Hematopoietic multipotent progenitor cell treated with erythropoietin and hydrocortisone succinate and interleukin-3 and kit ligand, for 6 days (in vitro differentiated cells): ENCODE data around the gene AFAP1.

Experiments used
- DNase-seq: peaks from one replicate; pipeline ENCODE4 v3.0.0-alpha.2; 2015

AFAP1 gene

DNA sequence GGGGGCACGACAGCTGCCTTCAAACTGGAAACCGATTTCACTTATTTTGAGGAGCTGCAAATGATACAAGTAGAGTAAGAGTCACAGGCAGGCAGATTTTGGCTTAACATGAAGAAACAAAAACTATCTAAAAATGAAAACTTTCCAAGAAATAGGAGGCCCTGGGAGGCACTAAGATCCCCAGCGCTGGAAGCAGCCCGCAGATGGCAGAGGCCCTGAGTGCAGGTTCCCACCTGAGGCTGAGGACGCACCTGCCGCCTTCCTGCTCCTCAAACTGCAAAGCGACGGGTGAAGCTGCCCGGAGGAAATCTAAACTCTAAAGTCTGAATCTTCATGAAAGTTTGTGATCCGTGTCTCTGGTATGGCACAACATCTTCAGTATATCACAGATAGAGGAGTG lies 138.7 kb downstream of the AFAP1 start:
- no peak for DNase-seq

DNA sequence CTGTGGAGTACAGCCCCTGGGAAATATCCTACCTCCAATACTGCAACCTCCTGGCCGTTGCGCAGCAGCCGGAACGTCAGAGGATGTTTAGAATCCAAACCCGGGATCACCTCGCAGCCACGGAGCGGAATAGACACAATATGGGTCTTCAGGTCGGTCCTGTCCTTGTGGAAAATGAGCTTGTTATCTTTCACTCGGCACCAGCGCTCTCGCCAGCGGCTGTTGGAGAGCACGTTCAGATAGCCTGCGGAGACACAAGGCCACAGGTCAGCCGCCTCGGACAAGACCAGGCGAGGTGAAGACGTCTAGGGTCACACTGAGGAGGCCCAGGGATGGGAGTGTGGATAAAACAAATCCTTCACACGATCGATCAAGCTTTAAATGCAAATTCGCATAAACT lies 139.3 kb downstream of the AFAP1 start:
- no peak for DNase-seq

DNA sequence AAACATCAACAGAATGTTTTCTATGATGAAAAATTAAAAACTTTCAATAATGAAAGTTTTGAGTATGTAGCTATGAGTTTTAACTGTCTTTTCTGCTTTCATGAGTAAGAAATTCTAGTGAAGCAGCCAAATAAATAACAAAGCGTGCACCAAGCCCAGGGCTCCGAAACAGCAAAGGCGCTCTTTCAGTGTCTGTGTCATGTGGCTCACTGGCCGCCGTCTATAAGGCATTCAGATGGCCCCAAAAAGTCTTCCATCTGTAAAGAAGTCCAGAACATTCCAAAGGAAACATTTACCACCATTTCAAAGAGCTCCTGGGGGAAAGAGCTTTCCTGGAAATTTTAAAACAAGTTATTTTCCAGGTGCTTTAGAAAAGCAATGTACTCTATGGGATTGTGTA lies 139.9 kb downstream of the AFAP1 start:
- DNase-seq: no peak

DNA sequence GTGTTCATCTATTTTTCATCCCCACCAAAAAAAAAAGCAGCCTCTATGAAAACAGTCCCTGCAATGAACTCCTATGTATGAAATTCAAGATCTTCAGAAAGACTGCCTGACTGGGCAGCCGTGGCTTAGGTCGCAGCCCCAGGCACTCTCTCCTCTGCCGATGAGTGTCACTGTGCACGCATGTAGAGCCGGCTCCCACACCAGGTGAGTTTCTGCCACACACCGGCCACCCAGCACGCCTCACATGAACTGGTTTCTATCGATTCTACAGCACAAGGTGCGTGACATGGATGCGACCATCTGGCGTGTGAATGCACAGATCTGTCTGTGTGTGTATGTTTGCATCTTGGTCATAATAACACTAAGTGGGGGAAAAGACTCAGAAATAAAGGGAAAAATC lies 140.4 kb downstream of the AFAP1 start:
- DNase-seq: no peak

DNA sequence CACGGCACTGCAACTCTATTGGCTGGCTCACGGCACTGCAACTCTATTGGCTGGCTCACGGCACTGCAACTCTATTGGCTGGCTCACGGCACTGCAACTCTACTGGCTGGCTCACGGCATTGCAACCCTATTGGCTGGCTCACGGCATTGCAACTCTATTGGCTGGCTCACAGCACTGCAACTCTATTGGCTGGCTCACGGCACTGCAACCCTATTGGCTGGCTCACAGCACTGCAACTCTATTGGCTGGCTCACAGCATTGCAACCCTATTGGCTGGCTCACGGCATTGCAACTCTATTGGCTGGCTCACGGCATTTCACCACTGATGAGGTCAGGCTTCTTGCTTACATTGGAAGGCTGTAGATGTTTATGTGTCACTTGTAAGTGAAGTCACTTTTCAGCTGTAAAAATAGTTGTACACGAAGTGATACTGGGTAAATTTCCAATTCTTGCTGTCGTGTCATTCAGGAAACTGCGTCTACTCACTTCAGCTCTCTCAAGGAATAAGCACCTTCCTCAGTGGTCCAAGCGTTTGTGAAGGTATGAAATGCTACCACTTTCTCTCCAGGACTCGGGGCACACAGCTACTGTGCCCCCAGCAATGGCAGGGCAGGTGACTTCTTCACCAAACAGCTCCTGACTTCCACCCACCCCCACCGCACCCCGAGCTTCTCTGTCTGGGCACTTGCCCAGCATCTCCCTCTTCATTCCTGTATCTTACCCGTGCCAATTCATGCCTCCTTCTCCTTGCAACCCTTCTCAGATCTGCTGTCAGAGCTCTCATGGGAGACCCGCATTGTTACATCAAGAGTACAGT lies 141.3 kb downstream of the AFAP1 start:
- no peak for DNase-seq

DNA sequence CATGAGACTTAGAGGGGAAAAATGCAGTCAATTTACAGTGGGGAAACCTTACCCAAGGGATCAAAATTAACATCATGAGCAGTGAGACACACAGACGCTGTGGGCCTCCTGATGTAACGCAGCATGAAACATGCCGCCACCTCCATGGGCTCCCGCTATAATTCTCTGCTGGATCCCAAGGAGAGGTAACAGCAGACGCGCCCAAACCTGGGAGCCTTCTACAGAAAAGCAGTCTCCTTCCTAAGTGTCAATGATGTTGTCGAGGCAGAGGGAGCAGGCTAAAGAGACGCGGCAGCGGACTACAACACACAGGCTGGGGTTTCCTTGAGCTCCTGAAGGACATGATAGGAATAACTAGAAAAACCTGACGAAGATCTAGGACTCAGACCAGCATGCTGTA lies 142.3 kb downstream of the AFAP1 start:
- DNase-seq: no peak

DNA sequence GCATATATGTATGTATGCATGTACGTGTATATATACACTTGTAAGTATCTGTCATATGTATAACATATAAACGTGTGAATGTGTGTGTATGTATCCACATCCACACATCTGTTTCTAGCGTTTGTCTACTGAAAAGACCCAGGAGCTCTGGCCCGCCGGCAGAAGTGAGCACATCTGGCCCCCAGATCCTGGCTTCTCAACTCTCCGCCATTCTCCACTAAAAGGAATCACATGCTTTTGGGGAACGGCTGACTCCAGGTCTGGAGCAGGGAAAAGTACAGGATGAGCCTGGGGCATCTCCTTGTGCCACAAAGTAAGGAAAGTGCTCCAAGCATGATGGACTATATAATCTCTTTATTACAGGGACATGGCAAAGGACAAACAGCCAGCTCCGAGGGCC lies 143.7 kb downstream of the AFAP1 start:
- no peak for DNase-seq

DNA sequence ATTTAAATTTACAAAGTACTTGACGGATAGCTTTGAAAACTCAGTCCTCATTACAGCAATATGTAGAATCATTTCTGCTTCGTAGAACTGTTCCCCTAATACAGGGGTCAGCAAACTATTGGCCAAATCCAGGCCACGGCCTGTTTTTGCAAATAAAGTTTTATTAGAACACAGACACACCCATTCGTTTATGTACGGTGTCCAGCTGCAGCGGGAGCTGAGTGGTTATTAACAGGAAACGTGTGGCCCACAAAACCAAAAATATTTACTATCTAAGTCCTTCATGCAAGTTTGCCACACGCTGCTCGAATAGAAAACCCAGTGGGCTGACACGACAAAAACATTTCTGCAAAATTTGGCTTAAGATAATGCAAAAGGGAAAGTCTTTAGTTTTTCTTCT lies 146.5 kb downstream of the AFAP1 start:
- DNase-seq: peak; percentile 23

DNA sequence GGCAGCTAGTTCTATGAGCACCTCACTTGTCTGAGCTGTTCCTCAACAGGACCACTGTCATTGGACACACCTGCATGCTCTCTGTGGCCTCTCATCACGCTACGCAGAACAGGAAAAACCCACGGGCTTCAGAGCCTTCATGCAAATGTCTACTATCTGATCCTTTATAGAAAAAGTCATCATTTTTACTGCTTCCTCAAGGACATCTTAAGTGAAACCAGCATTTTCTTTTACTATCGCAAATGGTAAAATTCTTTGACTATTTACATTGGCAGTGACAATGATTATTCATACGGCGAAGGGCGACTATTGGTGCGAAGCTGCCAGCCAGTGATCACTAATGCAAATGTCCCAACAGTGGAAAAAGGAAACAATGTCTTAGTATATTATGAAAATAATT lies 147.0 kb downstream of the AFAP1 start:
- no peak for DNase-seq

DNA sequence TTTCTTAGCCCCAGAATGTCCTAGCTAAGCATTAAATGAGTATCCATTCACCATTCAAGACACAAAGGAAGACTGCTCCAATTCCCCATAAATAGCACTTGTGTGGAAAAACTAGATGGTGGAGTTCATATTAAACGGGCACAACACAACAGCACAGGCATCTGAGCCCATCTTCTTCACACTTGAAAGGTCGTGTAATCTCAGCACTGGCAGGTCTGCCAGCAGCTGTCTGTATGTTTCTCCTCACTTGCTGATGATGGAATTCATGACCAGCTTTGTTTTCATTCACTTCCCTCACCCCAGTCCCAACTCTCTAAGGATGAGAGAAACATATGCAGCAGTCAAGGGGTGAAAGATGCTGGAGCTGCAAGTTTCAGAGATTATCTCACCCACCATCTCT lies 148.7 kb downstream of the AFAP1 start:
- DNase-seq: no peak

DNA sequence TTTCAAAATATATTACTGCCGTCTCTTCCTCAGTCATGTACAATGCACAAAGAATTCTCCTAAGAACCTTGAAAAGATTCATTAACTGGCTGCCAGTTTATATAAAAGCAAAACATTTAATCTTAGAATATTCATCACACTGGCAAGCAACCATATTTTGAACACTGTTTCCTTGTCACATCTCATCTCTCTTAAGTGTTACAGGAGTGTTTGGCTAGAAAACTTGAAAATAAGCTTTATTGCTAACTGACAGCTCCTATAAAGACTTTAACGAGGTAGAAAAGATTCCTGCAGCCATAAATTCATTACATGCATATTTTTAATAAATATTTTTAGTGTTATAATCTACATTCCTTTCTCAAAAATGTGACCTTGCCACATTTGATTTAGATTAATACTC lies 149.6 kb downstream of the AFAP1 start:
- DNase-seq: no peak

DNA sequence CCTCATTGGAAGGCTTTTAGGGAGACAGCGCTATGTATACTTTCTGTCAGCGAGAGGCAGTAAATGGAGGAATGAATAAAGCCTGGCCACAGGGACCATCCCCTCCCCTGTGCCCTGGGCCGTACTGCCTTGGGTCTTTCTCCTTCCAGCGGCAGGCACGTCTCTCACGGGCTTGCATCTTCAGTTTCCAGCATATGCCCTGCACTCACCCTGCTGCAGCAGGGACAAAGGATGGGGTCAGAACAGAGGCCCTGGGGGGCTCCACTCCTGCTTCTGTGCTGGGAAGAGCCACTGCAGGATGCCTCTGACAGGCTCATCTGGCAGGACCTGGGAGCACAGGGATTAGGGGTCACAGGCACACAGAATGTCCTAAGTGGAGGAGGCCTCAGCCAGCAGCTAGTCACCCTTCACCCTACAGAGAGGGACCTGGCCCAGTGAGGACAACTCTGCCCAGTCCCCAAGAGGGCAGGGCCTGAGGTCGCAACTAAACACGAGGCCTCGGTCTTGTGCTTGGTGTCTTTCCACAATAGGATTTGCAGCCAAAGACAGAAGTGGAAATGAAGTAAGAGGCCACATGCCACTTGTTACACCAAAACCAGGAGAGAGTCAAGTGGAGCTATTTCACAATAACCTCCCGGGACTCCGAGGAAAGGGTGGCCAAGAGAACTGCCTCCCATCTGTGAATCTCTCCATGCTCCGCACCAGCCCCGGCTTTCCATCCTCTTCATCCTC lies 150.8 kb downstream of the AFAP1 start:
- DNase-seq: no peak

DNA sequence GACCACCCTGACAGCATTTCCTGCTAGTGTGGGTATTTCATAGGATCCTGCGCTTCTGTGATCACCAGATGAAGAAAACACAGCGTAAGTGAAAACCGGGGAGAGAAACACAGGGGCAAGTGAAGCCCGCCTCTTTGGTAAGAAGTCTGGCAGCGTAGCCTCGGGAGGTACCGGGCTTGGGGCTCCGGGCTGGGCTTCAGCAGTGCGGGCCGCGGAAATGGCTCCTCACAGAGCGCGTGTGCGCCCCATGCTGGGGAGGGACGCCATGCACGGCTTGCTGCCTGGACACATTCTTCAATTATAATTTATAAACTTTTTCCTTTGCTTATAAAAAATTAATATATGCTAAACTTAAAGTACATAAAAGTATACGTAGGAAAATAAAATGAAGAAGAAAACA lies 151.5 kb downstream of the AFAP1 start:
- no peak for DNase-seq

DNA sequence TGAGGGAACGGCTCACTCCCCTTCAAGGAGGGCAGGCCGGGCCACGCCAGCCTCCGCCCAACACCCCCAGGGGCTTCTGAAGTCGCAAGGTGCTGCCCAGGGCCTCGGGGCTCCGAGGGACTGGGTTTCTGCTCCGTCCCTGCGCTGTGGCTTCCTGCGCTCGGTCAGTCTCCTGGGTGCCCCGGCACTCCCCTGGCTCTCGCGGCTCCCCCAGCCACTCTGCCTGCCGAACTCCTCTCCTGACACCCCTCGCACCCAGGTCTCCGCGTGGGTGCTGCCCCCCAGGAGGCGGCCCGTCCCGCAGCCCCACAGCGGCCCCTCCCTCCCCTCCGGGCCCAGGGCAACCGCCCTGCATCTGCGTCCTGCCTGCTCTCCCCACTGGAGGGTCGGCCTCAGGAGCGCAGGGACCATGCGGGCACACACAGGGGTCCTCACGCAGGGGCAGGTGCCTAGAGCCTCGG lies 151.9 kb downstream of the AFAP1 start:
- DNase-seq: no peak

DNA sequence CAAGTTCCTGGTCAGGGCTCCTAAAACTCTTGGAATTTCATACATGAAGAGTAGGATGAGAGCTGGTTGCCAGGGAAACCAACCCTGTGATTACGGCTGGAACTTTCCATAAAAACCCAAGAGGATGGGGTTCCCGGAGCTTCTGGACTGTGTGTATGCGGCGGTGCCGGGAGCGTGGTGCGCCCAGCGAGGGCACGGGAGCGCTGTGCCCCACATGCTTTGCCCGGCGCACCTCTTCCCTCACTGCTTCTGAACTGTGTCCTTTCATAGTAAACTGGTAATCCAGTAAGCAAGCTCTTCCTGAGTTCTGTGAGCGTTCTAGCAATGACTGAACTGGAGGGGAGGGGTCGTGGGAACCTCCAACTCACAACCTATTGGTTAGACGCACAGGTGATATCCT lies 152.6 kb downstream of the AFAP1 start:
- DNase-seq: no peak

DNA sequence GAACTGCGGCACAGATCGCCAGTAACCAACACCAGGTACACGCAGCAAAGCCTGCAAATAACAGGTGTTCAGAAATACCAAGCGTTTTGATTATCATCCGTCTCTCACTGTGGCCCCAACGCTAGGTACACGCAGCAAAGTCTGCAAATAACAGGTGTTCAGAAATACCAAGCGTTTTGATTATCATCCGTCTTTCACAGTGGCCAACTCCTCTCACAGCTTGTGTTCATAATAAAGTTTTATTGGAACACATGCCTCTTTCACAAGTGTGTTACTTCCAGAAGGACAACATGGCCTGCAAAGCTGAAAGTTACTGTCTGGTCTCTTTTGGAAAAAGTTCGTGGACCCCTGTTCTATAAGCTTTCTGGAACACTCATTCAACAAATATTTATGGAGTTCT lies 153.1 kb downstream of the AFAP1 start:
- DNase-seq: no peak

DNA sequence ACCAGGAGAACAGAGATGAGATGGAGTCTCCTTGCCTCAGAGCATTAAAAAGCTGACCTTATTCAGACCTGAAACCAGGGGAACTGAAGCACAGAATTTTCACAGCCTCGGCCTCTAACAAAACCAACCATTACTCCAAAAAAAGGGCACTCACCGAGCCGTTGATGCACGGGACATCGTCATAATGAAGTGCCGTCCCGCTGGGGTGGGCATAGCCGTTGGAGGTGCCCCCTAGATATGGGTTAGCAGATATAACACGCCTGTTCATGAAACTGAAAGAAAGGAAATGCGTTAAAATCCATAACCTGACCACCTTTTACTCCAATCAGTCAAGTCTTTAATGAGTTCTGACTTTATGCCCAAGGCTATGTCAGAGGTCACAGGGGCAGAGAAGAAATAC lies 153.6 kb downstream of the AFAP1 start:
- DNase-seq: no peak

DNA sequence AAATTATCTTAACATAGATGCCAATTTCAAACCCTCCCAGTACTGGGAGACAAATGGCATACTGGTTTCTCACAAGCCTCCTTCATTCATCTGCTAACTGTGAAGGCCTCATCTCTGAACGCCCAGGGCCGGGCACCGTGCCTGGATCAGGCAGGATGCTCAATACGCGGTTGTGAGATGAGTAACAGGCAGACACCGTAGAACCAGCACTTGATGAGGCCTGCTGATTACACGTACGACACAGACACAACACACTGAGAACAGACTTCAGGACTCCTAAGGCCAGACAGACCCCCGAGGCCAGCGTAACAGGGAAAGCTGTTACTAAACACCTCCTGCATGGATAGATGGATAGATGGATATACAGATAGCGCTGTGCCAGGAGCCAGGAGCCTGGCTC lies 154.6 kb downstream of the AFAP1 start:
- no peak for DNase-seq

DNA sequence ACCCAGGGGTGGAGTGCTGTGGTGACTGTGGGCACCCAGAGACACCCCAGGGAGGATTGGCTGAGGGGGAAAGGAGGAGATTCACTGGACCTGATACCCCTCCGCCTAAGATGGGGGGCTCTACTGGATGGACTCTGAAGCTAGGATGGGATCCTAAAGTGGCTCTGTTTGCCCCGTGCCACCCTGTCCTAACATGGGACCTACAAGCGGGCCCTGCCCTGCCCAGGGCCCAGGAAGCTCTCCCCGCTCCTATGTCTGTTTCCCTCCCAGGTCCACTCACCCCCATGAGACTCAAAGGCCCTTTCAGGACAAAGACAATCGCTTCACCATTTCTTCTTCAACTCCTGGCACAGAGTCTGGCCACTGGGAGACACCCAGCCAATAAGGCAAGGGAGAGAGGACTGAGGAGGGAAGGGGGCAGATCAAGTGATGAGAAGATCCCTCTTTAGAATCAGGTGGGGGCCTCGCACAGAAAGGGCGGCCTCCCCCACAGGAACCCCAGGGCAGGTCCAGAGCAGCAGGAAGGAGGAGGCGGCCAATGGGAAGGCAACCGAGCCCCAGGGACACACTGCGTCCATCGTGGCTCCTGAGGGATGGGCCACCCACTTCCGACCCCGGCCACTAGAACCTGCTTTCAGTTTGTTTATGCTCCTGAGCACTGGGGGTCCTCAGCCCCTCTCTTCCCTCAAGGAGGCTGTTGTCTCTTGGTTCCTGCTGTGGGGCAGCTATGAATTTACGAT lies 155.4 kb downstream of the AFAP1 start:
- DNase-seq: no peak

DNA sequence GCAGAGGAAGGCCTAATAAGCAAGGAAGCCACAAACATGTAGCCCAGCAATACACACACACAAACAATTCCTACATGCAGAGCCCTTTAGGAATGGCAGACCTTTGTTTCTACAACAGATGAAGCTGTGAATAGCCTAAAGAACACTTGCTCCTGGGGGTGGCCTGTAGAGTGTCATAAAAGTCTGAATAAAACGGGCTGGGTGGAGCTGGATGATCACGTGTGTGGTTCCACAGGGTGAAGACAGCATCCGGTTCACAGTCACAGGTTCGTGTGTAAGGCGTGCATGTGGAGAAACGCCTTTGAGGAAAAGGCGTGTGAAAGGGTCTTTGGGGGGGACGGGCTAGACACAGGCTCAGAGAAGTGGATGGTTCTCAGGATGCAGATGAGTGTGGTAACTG lies 156.1 kb downstream of the AFAP1 start:
- DNase-seq: no peak

DNA sequence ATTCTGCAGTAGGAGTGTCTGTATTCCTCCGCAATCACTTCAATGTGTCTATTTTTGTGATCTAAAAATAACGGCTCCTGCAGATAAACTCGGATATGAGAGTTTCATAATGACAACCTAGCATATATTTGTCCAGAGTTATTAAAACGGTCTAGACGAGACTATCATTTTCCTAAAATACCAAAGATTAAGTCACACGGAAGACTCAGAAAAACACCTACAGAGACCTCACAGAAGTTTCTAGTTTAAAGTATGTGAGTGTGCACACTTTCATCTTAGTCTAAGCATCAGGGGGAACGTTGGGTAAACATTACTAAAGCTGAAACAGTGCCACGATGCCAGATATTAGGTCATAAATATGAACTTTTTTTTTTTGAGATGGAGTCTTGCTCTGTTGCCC lies 156.9 kb downstream of the AFAP1 start:
- DNase-seq: no peak

DNA sequence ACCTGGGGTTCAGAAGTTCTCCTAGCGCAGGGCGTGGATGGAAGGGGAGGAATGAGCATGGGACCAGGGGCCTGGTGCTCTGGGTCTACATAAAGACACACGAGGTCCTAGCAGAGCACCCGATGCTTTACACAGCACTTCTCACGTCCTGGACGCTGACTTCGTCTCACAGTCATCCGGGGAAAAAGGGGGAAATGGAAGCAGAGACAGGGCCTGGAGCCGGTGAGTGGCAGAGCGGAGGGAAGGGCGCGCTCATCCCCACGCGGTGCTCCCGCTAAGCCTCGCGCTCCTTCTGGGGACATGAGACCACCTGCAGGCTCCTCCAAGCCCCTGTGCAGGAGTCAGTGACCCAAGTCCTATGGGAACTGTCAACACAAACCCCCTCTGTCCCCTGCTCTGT lies 157.7 kb downstream of the AFAP1 start:
- DNase-seq: no peak

DNA sequence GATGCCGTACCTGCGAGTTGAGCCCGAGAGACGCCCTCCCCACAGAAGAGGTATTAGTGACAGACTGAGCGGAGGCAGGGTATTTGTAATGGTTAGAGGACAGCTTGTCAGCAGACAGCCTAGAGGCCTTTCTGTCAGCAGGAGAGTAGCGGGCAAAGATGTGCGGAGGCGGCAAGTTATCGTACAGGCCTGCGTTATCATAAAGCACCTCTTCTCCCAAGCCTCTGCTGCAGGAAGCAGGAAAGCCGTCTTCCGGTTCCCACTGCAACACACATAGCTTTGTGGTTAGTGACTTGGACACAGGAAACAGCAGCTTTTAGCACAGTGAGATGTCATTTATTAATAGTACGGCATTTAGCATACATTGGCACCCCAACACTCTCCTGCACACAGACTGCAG lies 158.3 kb downstream of the AFAP1 start:
- DNase-seq: peak; percentile 52
